Astrocyte (in vitro differentiated cells and primary cell): ENCODE measurements around the gene NSD2. TPM values are rescaled to one million over a fixed set of nuclear protein-coding genes. Genes with fewer than 3 reads are reported as not detected.

ENCODE experiments used
- DNase-seq: peaks from one replicate; pipeline ENCODE4 v3.0.0-alpha.2; 2010; ENCODE audit warnings: low read depth
- FAIRE-seq: peaks from 2 replicates; lab custom pipeline; 2011; peaks lifted over from hg19 to GRCh38; lab: Jason Lieb, UNC
- H2AFZ ChIP-seq: 2 replicates; pipeline ENCODE4 v1.6.0; 2012; ENCODE audit warnings: low read depth, low read length, inconsistent platforms
- H3K27ac ChIP-seq: 2 replicates; pipeline ENCODE4 v1.5.1; 2011; ENCODE audit warnings: low read depth, low read length, inconsistent platforms
- H3K27me3 ChIP-seq: 2 replicates; pipeline ENCODE4 v1.6.0; 2011; ENCODE audit warnings: low read length, inconsistent platforms; ENCODE audit not compliant: insufficient read depth
- H3K36me3 ChIP-seq: 2 replicates; pipeline ENCODE4 v1.5.1; 2011; ENCODE audit warnings: low read length, inconsistent platforms; ENCODE audit not compliant: insufficient read depth
- H3K4me1 ChIP-seq: 2 replicates; pipeline ENCODE4 v1.5.1; 2011; ENCODE audit warnings: low read length, inconsistent platforms; ENCODE audit not compliant: insufficient read depth
- H3K4me2 ChIP-seq: 2 replicates; pipeline ENCODE4 v1.6.0; 2012; ENCODE audit warnings: low read length, inconsistent platforms
- H3K4me3 ChIP-seq: 2 replicates; pipeline ENCODE4 v1.5.1; 2011; ENCODE audit warnings: low read depth, mild to moderate bottlenecking, low read length, inconsistent platforms; ENCODE audit not compliant: insufficient read depth
- H3K79me2 ChIP-seq: 2 replicates; pipeline ENCODE4 v1.6.0; 2012; ENCODE audit warnings: mild to moderate bottlenecking, low read length, inconsistent platforms; ENCODE audit not compliant: insufficient read depth
- H3K9ac ChIP-seq: 2 replicates; pipeline ENCODE4 v1.6.0; 2012; ENCODE audit warnings: mild to moderate bottlenecking, low read length, inconsistent platforms
- H3K9me3 ChIP-seq: 2 replicates; pipeline ENCODE4 v1.5.1; 2012; ENCODE audit warnings: low read depth, mild to moderate bottlenecking, low read length, inconsistent platforms; ENCODE audit not compliant: insufficient read depth
- H4K20me1 ChIP-seq: 2 replicates; pipeline ENCODE4 v1.6.0; 2012; ENCODE audit warnings: low read length, inconsistent platforms; ENCODE audit not compliant: insufficient read depth
- H3K27ac Mint-ChIP-seq: one replicate; pipeline ENCODE4 v1.8.0; 2021; ENCODE audit warnings: mild to moderate bottlenecking, mixed read lengths; ENCODE audit not compliant: unreplicated experiment
- H3K27me3 Mint-ChIP-seq: one replicate; pipeline ENCODE4 v1.8.0; 2021; ENCODE audit warnings: low read depth, mixed read lengths; ENCODE audit not compliant: unreplicated experiment
- H3K36me3 Mint-ChIP-seq: one replicate; pipeline ENCODE4 v1.8.0; 2021; ENCODE audit warnings: low read depth, mixed read lengths; ENCODE audit not compliant: unreplicated experiment
- H3K4me1 Mint-ChIP-seq: one replicate; pipeline ENCODE4 v1.8.0; 2021; ENCODE audit warnings: low read depth, mixed read lengths; ENCODE audit not compliant: unreplicated experiment
- H3K4me3 Mint-ChIP-seq: one replicate; pipeline ENCODE4 v1.8.0; 2021; ENCODE audit warnings: mild to moderate bottlenecking, moderate library complexity, mixed read lengths; ENCODE audit not compliant: unreplicated experiment
- H3K9me3 Mint-ChIP-seq: one replicate; pipeline ENCODE4 v1.8.0; 2021; ENCODE audit warnings: mild to moderate bottlenecking, mixed read lengths; ENCODE audit not compliant: unreplicated experiment
- CTCF ChIP-seq: IDR thresholded peaks from 2 replicates; pipeline ENCODE4 v1.5.1; 2011; ENCODE audit warnings: low read depth, mild to moderate bottlenecking, inconsistent platforms, low read length, moderate library complexity; ENCODE audit not compliant: insufficient read depth
- EZH2 ChIP-seq: IDR thresholded peaks from 2 replicates; pipeline ENCODE4 v1.6.1; 2012; ENCODE audit warnings: mild to moderate bottlenecking, low read length, inconsistent platforms; ENCODE audit not compliant: insufficient read depth
- total RNA-seq: library from RNA; stranded (reverse); gene quantifications from 2 replicates; pipeline ENCODE4 v1.2.1, GENCODE V29; 2021

The NSD2 gene
- total RNA-seq, 1 donor from 2014 or later: 31.3 TPM

GRCh38 chr4:1862961-1863296 is 8.3 kb upstream of the NSD2 start:
- Mint-ChIP-seq H3K4me3 (no peak overlapping the region), H3K4me1 (peaks cover 1% of the 10 kb centered on the region), H3K27ac (no peak overlapping the region), H3K27me3 (peaks cover 40% of the 10 kb centered on the region), H3K36me3 (no peaks in the 10 kb centered on the region), H3K9me3 (no peaks in the 10 kb centered on the region)
- Histone ChIP-seq H3K4me2 (peak overlapping the region; percentile 60), H3K27ac (no peak overlapping the region), H3K4me3 (no peak overlapping the region), H2AFZ (no peak overlapping the region), H3K9ac (no peak overlapping the region), H3K9me3 (no peaks in the 10 kb centered on the region), H3K79me2 (no peaks in the 10 kb centered on the region), H3K36me3 (no peaks in the 10 kb centered on the region), H3K27me3 (no peaks in the 10 kb centered on the region), H4K20me1 (no peaks in the 10 kb centered on the region), H3K4me1 (peaks cover 10% of the 10 kb centered on the region)
- TF ChIP-seq EZH2 (no peak), CTCF (no peak)
- DNase-seq: no peak
- no peak for FAIRE-seq

GRCh38 chr4:1863297-1864033 is 7.7 kb upstream of the NSD2 start:
- no peak for TF ChIP-seq EZH2
- TF ChIP-seq CTCF: no peak
- Histone ChIP-seq H4K20me1 (no peaks in the 10 kb centered on the region), H3K4me3 (no peak overlapping the region), H3K9ac (no peak overlapping the region), H2AFZ (no peak overlapping the region), H3K27me3 (no peaks in the 10 kb centered on the region), H3K9me3 (no peaks in the 10 kb centered on the region), H3K4me2 (no peak overlapping the region), H3K27ac (no peak overlapping the region), H3K36me3 (no peaks in the 10 kb centered on the region), H3K4me1 (peaks cover 10% of the 10 kb centered on the region), H3K79me2 (no peaks in the 10 kb centered on the region)
- no peaks in the 10 kb centered on the region for H3K9me3 Mint-ChIP-seq
- FAIRE-seq (no peak), DNase-seq (no peak)
- H3K4me3 Mint-ChIP-seq: no peak overlapping the region
- H3K27me3 Mint-ChIP-seq: peaks cover 43% of the 10 kb centered on the region
- H3K36me3 Mint-ChIP-seq: no peaks in the 10 kb centered on the region
- peaks cover 1% of the 10 kb centered on the region for H3K4me1 Mint-ChIP-seq
- no peak overlapping the region for H3K27ac Mint-ChIP-seq
